ENCODE results near the gene DHRS7B. TPM values are rescaled to one million over a fixed set of nuclear protein-coding genes. Genes with fewer than 3 reads are reported as not detected.

DHRS7B gene
- total RNA-seq, 4 donors from 2014 or later: 42.8 to 64.1 (median 50.6) TPM

DNA sequence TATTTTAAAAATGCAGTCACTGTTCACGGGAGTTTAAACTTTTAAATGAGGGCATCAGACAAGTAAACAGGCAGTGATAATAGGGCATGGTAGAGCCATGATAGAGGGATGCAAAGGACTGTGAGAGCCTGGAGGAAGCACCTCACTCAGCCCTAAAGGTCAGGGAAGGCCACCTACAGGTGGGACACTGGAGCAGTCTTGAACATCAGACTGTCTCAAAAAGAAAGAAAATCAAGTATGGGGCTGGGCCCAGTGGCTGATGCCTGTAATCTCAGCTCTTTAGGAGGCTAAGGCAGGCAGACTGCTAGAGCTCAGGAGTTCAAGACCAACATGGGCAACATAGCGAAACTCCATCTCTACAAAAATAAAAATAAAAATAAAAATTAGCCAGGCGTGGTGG lies 31.0 kb upstream of the DHRS7B start:
- H3K27me3 ChIP-seq: no peaks in the 10 kb centered on the region
- no peak for TF ChIP-seq POLR2AphosphoS5 (IDR thresholded peaks at IDR 0.05)
- TF ChIP-seq, protein P1, sequence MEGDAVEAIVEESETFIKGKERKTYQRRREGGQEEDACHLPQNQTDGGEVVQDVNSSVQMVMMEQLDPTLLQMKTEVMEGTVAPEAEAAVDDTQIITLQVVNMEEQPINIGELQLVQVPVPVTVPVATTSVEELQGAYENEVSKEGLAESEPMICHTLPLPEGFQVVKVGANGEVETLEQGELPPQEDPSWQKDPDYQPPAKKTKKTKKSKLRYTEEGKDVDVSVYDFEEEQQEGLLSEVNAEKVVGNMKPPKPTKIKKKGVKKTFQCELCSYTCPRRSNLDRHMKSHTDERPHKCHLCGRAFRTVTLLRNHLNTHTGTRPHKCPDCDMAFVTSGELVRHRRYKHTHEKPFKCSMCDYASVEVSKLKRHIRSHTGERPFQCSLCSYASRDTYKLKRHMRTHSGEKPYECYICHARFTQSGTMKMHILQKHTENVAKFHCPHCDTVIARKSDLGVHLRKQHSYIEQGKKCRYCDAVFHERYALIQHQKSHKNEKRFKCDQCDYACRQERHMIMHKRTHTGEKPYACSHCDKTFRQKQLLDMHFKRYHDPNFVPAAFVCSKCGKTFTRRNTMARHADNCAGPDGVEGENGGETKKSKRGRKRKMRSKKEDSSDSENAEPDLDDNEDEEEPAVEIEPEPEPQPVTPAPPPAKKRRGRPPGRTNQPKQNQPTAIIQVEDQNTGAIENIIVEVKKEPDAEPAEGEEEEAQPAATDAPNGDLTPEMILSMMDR (IDR thresholded peaks at IDR 0.05): no peak
- no peak for TF ChIP-seq POLR2A (IDR thresholded peaks at IDR 0.05)
- no peaks in the 10 kb centered on the region for H3K9me3 ChIP-seq
- no peak overlapping the region for H3K27ac ChIP-seq
- no peak overlapping the region for H3K4me3 ChIP-seq
- peaks cover 15% of the 10 kb centered on the region for H3K4me1 ChIP-seq
- DNase-seq (ENCODE audit: low spot score in 2 of 2): no peak
- WGBS: 83% methylated on average over 3 of the region's 3 CpGs
- H3K36me3 ChIP-seq: no peaks in the 10 kb centered on the region

DNA sequence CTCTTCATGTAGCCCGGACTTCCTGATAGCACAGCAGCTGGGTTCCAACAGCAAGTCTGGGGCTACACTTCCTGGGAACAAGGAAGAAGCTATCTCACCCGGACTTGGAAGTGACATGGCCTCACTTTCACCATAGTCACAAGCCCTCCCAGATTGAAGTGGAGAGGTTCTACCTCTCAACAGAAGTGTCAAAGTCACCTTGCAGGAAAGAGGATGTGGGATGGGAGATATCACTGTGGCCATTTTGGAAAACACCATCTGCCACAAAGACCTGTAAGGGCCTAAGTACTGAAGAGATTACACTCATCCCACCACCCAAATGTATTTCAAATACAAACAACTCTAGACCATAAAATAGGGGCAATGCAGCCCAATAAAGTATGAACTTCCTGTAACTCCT lies 29.9 kb upstream of the DHRS7B start:
- no peak for DNase-seq (ENCODE audit: low spot score in 2 of 2)
- no peaks in the 10 kb centered on the region for H3K36me3 ChIP-seq
- peaks cover 15% of the 10 kb centered on the region for H3K4me1 ChIP-seq
- TF ChIP-seq, protein P1 (IDR thresholded peaks at IDR 0.05): no peak
- TF ChIP-seq POLR2AphosphoS5 (IDR thresholded peaks at IDR 0.05): no peak
- no peak for TF ChIP-seq POLR2A (IDR thresholded peaks at IDR 0.05)
- TF ChIP-seq EP300 (IDR thresholded peaks at IDR 0.05): no peak
- no peak overlapping the region for H3K27ac ChIP-seq
- no peaks in the 10 kb centered on the region for H3K27me3 ChIP-seq
- H3K4me3 ChIP-seq: no peak overlapping the region
- WGBS: 82% methylated on average over 2 of the region's 2 CpGs
- H3K9me3 ChIP-seq: no peaks in the 10 kb centered on the region

DNA sequence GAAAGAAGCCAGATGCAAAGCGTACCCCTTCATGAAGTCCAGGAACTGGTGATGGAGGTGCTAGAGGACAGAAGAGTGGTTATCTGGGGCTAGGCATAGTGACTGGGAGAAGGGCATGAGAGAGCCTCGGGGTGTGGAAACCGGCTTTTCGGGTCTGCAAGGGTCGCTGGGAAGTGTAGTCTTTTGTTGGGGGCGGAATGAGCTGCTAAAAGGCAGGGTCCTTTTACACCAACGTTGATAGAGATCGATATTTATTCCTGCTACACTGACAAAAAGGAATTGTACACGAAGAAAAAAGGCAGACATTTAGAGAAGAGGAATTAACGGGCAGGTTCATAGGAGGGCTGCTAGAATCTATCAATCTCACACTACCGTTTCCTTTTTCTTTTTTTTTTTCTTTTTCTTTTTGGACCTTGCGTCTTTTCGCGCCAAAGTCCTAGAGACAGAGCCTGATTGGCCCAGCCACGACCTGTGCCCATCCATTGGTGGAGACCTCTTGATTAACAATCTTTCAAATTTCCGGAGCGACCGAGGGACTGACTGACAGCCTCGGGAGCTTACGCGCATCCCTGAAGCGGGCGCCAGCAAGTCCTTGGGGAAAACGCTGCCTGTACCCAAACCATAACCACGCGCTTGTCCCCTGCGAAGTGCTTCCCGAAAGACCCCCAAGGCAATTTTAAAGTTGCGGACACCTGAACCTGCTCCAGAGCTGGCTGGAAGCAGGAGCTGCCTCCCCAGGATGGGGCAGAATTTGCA lies 27.7 kb upstream of the DHRS7B start:
- WGBS: under 1% methylated on average over 29 of the region's 29 CpGs
- Histone ChIP-seq H3K27ac (no peak overlapping the region), H3K27me3 (no peaks in the 10 kb centered on the region), H3K4me3 (peak overlapping the region; percentile 58), H3K9me3 (no peaks in the 10 kb centered on the region), H3K4me1 (peaks cover 15% of the 10 kb centered on the region), H3K36me3 (no peaks in the 10 kb centered on the region)
- no peak for TF ChIP-seq EP300 (IDR thresholded peaks at IDR 0.05)
- TF ChIP-seq POLR2AphosphoS5 (IDR thresholded peaks at IDR 0.05): no peak
- no peak for TF ChIP-seq POLR2A (IDR thresholded peaks at IDR 0.05)
- TF ChIP-seq, protein P1 (IDR thresholded peaks at IDR 0.05): no peak
- no peak for DNase-seq (ENCODE audit: low spot score in 2 of 2)

- H3K4me1 ChIP-seq: peaks cover 15% of the 10 kb centered on the region
- H3K4me3 ChIP-seq: no peak overlapping the region
- H3K36me3 ChIP-seq: no peaks in the 10 kb centered on the region
- 73% methylated on average over 2 of the region's 2 CpGs for WGBS
- H3K9me3 ChIP-seq: no peaks in the 10 kb centered on the region
- no peak for TF ChIP-seq POLR2AphosphoS5 (IDR thresholded peaks at IDR 0.05)
- TF ChIP-seq, protein P1 (IDR thresholded peaks at IDR 0.05): no peak
- no peak for TF ChIP-seq EP300 (IDR thresholded peaks at IDR 0.05)
- TF ChIP-seq POLR2A (IDR thresholded peaks at IDR 0.05): no peak
- DNase-seq (ENCODE audit: low spot score in 2 of 2): no peak
- H3K27ac ChIP-seq: no peak overlapping the region
- no peaks in the 10 kb centered on the region for H3K27me3 ChIP-seq
Measured at GRCh38 chr17:21100636-21101035, 26.1 kb upstream of the DHRS7B start.

DNA sequence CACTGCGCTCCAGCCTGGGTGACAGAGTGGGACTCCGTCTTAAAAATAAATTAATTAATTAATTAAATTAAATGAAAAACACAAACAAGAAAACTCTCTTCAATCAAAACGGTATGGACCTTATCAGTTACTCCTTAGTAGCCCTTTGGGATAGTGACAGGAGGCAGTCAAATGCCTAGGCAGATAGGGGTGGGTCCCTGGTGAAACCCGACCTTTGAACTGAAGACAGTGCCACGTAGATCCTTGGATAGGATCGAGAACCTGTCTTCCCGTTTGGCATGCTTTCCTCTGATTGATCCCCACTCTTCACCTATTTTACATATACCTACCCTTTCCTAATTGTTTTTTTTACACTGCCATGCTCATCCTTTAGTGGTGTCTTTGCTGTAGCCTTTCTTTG lies 22.2 kb upstream of the DHRS7B start:
- 86% methylated on average over 7 of the region's 7 CpGs for WGBS
- Histone ChIP-seq H3K4me1 (peaks cover 3% of the 10 kb centered on the region), H3K27me3 (no peaks in the 10 kb centered on the region), H3K36me3 (no peaks in the 10 kb centered on the region), H3K4me3 (no peak overlapping the region), H3K27ac (no peak overlapping the region), H3K9me3 (no peaks in the 10 kb centered on the region)
- DNase-seq (ENCODE audit: low spot score in 2 of 2): no peak
- TF ChIP-seq POLR2A (IDR thresholded peaks at IDR 0.05) (no peak), POLR2AphosphoS5 (IDR thresholded peaks at IDR 0.05) (no peak), EP300 (IDR thresholded peaks at IDR 0.05) (no peak)
- TF ChIP-seq, protein P1 (IDR thresholded peaks at IDR 0.05): no peak

All from suprapubic skin (tissue), 4 donors.